Vagina (tissue), 2 donors: ENCODE measurements around the gene SVOP.

Experiments
- POLR2A ChIP-seq, 2 donors: fragments of 450-650 bp; IDR thresholded peaks; one replicate each; pipeline ENCODE4 v1.6.1; 2017; ENCODE audit warnings: antibody characterized with exemption in 2 of 2, mild to moderate bottlenecking in 2 of 2, moderate library complexity in 2 of 2
- POLR2AphosphoS5 ChIP-seq, 2 donors: sonication (generic); formaldehyde crosslinking; IDR thresholded peaks; one replicate each; pipeline ENCODE4 v1.9.0; 2017; ENCODE audit warnings: antibody characterized with exemption in 2 of 2, mild to moderate bottlenecking in 2 of 2, low read depth in 1 of 2; ENCODE audit not compliant: insufficient read depth in 1 of 2
- TF ChIP-seq, protein P1 (sequence below), 3 experiments: fragments of 450-650 bp in 2 of 3; fragments of 200-600 bp in 1 of 3; sonication (generic) in 1 of 3; IDR thresholded peaks; one replicate each; pipeline ENCODE4 v1.5.1; 2017 to 2019; ENCODE audit warnings: antibody characterized with exemption in 3 of 3, mild to moderate bottlenecking in 2 of 3, moderate library complexity in 2 of 3

DNA sequence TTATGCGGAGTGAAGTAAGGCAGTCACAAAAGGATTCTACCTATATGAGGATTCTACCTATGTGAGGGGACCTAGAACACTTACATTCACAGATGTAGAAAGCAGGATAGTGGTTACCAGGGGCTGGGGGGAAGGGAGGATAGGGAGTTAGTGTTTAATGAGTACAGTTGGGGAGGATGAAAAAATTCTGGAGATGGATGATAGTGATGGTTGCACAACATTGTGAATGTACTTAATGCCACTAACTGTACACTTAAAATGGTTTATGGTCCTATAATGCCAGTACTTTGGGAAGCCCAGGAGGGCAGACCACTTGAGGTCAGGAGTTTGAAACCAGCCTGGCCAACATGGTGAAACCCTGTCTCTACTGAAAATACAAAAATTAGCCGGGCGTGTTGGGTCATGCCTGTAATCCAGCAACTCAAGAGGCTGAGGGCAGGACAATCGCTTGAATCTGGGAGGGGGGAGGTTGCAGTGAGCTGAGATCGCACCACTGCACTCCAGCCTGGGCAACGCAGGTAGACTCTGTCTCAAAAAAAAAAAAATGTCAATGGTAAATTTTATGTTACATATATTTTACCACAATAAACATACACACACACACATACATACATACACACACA, 25.4 kb downstream of the SVOP start:
- TF ChIP-seq, protein P1, sequence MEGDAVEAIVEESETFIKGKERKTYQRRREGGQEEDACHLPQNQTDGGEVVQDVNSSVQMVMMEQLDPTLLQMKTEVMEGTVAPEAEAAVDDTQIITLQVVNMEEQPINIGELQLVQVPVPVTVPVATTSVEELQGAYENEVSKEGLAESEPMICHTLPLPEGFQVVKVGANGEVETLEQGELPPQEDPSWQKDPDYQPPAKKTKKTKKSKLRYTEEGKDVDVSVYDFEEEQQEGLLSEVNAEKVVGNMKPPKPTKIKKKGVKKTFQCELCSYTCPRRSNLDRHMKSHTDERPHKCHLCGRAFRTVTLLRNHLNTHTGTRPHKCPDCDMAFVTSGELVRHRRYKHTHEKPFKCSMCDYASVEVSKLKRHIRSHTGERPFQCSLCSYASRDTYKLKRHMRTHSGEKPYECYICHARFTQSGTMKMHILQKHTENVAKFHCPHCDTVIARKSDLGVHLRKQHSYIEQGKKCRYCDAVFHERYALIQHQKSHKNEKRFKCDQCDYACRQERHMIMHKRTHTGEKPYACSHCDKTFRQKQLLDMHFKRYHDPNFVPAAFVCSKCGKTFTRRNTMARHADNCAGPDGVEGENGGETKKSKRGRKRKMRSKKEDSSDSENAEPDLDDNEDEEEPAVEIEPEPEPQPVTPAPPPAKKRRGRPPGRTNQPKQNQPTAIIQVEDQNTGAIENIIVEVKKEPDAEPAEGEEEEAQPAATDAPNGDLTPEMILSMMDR (IDR thresholded peaks at IDR 0.05), result no peak
- TF ChIP-seq POLR2AphosphoS5 (IDR thresholded peaks at IDR 0.05; ENCODE audit: insufficient read depth in 1 of 2, low read depth in 1 of 2) (no peak), POLR2A (IDR thresholded peaks at IDR 0.05) (no peak)
